HUDEP-2 (cell line): ENCODE data around the gene SRSF3.
"Not testable (repeated sequence)": the region's sequence is repeated elsewhere in the genome, so short reads cannot be mapped to it uniquely, and the experiment has no call there.

Experiments
- DNase-seq, 76 experiments: peaks; one replicate each; lab custom pipeline; 2025; ENCODE audit not compliant: unreplicated experiment in 76 of 76; lab: John Stamatoyannopoulos, UW

The SRSF3 gene

GRCh38 chr6:36639171-36639808 is 45.1 kb downstream of the SRSF3 start:
- no peak for DNase-seq

DNA sequence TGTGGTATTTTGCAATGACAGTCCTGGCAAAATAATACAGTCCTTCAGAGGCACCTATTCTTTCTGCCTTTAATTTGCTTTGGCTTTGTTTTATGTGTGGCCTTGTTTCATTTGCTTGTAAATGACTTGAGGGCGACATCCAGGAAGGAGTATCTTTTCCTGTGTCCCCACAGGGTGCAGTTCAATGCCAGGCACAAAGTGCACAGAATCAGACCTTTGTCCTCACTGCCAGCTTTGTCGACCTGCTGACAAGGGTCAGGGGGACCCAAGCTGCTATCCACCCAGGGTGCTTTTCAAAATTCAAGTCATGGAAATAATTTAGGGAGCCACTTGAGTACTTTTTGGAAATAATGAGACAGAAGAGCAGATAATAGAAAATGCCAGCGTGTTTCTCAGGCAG is 47.4 kb downstream of the SRSF3 start:
- DNase-seq = no peak

DNA sequence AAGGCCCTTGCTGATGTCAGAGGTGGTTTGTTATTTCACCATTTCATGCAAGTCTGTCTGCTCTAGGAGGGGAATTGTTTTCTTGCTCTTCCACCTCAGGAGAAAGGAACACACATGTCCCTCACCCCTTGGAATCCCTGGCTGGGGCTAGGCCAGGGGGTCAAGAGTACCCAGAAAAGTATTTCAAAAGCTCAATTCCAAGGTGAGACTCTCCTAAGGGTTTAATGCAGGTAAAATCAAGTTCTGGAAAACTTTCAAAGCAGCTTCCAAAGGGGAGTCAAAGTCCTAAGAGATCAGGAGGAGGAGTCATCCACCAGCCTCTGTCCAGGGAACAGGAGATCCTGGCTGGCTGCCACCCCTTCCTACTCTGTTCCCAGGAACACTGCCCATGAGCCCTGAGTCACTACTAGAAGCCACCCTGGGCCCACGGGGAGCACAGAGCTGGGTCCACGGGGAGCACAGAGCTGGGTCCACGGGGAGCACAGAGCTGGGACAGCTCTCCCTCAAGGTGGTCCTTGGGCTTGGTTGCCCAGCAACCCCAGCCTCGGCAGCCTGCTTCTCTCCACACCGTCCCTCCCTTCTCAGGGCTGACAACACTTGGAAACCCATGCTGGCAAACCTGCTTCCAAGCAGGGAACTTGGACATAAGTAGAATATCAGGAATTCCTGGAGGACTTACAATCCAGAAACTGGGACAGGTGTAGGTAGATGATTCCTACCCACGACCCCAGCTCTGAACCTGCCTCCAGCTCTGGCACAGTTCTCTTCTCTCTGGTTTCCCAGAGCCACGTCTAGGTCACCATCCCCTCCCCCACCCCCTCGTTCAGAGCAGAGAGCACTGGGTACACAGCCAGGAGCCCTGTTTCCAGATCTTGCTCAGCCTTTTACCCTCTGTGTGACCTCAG is 49.0 kb downstream of the SRSF3 start:
- no peak for DNase-seq

DNA sequence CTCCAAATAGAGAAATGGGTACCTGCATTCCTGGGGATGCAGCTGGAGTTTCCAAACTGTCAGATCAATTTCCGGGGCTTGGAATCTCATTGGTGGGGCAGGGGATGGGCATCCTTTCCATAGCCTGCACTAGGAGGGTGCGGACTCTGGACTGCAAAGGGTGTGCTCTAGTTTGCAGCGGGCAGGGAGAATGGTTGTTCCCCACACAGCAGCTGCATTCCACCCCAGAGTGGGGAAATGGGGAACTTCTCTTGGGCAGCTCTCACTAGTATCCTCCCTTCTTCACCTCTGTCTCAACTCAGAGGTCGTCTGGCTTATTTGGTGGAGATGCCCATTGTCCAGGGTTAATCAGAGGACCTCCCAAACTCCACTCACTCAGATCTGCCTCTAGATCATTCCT is 49.8 kb downstream of the SRSF3 start:
- DNase-seq = no peak

DNA sequence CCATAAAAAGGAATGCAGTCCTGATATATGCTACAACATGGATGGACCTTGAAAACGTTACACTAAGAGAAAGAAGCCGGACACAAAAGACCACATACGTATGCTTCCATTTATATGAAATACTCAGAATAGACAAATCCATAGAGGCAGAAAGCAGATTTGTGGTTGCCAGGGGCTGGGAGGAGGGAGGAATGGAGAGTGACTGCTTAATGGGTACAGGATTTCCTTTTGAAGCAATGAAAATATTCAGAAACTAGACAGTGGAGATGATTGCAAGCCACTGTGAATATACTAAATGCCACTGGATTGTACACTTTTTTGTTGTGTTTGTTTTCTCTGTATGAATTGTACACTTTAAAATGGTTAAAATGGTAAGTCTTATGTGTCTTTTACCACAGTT is 54.9 kb downstream of the SRSF3 start:
- no peak for DNase-seq

- DNase-seq = no peak
These were observed 55.7 kb downstream of the SRSF3 start for GRCh38 chr6:36649701-36650484.

DNA sequence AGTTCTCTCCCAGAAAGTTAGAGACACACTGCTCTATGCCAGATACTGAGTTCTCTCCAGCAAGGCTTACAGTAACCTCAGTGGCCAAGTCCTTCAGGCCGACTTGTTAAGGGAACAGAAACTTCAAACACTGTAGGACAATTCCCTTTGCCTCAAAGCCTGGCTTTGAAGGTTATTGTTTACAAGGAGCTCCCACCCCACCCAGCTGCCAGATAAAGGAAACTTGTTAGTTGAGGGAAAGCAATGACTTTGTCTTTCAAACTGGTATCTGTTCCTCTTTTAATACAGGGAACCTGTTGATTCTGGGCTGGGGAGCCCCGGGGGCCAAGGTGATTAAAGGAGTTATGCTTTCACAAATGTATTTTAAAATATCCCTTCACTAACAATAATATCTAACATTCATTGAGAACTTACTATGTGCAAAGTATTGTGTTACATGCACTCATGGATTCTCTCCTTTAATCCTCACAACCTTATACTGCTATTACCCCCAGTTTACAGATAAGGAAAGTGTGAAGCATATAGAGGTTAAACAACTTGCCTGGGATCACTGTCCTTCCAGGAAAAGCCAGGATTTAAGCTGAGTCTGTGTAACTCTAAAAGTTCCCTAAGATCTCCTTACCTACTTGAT is 56.8 kb downstream of the SRSF3 start:
- no peak for DNase-seq

- no peak for DNase-seq
These were observed 57.7 kb downstream of the SRSF3 start for GRCh38 chr6:36651659-36652379.

- DNase-seq = not testable (repeated sequence)
These were observed 60.3 kb downstream of the SRSF3 start for GRCh38 chr6:36654469-36654868.
